Left ventricle myocardium inferior (tissue), 1 donor: ENCODE results near the gene RPS25. TPM values are rescaled to one million over a fixed set of nuclear protein-coding genes. Genes with fewer than 3 reads are reported as not detected.
"Not testable (repeated sequence)": the region's sequence is repeated elsewhere in the genome, so short reads cannot be mapped to it uniquely, and the experiment has no call there.

ENCODE experiments used
- DNase-seq: peaks from one replicate; pipeline ENCODE4 v3.0.0-alpha.2; 2020
- H3K27ac ChIP-seq: fragments of 200-600 bp; replicated peaks from 2 replicates; pipeline ENCODE4 v1.8.0; 2021
- H3K27me3 ChIP-seq: fragments of 200-600 bp; 2 replicates; pipeline ENCODE4 v1.8.0; 2021; ENCODE audit warnings: low read depth
- H3K36me3 ChIP-seq: fragments of 200-600 bp; 2 replicates; pipeline ENCODE4 v1.8.0; 2021
- H3K4me1 ChIP-seq: fragments of 200-600 bp; 2 replicates; pipeline ENCODE4 v1.8.0; 2021
- H3K4me3 ChIP-seq: fragments of 200-600 bp; 2 replicates; pipeline ENCODE4 v1.8.0; 2021; ENCODE audit warnings: mild to moderate bottlenecking, moderate library complexity
- H3K9me3 ChIP-seq: fragments of 200-600 bp; replicated peaks from 2 replicates; pipeline ENCODE4 v1.8.0; 2021
- intact Hi-C: fragments of 100-400 bp; cut with micrococcal nuclease; formaldehyde crosslinking; loops from one replicate; pipeline ENCODE4 v1.11.0; 2022
- total RNA-seq: library from RNA; stranded (reverse); fragmentation: NEBNext Ultra II Directional; extraction: Animal tissue kit (Norgen Biotek cat#: 25700); gene quantifications from one replicate; pipeline ENCODE4 v1.2.1, GENCODE V29; 2021
- TF ChIP-seq, protein P1 (sequence below): fragments of 200-600 bp; IDR thresholded peaks from 2 replicates; pipeline ENCODE4 v1.8.0; 2021; ENCODE audit warnings: antibody characterized with exemption, mild to moderate bottlenecking, borderline replicate concordance
- donor health status: DM: no; HTN: yes; CAD: no; lungs with severe emphysema.

RPS25 gene
- total RNA-seq, 1 donor from 2014 or later, result 767 TPM

DNA sequence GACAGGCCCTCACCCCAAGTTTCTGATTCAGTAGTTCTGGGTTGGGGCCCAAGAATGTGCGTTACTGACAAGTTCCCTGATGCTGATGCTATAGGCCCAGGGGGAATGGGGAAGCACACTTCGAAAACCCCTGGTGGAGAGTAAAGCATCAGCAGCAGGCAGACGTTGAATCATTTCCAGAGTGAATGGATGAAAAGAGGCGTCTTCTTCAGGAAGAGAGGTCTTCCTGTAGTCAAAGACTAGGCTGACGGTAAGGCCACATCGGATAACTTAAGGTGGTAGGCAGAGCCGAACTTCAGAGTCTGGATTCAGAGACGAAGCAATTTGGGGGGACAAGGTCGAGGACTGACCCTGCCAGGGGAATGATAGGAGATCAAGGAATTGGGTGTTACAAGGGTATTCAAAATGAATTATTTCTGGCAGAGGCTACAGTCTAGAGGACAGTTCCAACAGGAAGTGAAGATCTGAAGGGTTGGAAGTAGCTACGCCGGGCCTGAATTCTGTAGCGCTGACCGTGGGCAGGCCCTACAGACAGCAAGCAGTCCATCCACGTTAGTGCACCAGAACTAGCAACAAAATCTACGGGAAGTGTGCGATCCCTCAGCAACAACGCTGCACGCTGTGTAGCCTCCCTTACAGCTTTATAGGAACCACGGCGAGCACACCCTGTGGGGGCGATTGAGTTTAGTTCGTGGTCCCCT lies 21.1 kb downstream of the RPS25 start:
- peaks cover 32% of the 10 kb centered on the region for H3K36me3 ChIP-seq
- intact Hi-C loops, result no loop called here
- TF ChIP-seq, protein P1, sequence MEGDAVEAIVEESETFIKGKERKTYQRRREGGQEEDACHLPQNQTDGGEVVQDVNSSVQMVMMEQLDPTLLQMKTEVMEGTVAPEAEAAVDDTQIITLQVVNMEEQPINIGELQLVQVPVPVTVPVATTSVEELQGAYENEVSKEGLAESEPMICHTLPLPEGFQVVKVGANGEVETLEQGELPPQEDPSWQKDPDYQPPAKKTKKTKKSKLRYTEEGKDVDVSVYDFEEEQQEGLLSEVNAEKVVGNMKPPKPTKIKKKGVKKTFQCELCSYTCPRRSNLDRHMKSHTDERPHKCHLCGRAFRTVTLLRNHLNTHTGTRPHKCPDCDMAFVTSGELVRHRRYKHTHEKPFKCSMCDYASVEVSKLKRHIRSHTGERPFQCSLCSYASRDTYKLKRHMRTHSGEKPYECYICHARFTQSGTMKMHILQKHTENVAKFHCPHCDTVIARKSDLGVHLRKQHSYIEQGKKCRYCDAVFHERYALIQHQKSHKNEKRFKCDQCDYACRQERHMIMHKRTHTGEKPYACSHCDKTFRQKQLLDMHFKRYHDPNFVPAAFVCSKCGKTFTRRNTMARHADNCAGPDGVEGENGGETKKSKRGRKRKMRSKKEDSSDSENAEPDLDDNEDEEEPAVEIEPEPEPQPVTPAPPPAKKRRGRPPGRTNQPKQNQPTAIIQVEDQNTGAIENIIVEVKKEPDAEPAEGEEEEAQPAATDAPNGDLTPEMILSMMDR, result peak; percentile 16
- no peak for DNase-seq
- peak overlapping the region; percentile 90 for H3K27ac ChIP-seq
- peaks cover 36% of the 10 kb centered on the region for H3K4me1 ChIP-seq
- peak overlapping the region; percentile 99 for H3K4me3 ChIP-seq
- H3K9me3 ChIP-seq, result no peaks in the 10 kb centered on the region
- no peaks in the 10 kb centered on the region for H3K27me3 ChIP-seq

DNA sequence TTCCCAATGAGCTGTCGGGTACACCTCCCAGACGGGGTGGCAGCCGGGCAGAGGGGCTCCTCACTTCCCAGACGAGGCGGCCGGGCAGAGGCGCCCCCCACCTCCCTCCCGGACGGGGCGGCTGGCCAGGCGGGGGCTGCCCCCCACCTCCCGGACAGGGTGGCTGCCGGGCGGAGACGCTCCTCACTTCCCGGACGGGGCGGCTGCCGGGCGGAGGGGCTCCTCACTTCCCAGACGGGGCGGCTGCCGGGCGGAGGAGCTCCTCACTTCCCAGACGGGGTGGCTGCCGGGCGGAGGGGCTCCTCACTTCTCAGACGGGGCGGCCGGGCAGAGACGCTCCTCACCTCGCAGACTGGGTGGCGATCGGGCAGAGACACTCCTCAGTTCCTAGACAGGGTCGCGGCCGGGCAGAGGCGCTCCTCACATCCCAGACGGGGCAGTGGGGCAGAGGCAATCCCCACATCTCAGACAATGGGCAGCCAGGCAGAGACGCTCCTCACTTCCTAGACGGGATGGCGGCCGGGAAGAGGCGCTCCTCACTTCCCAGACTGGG lies 26.6 kb downstream of the RPS25 start:
- H3K27me3 ChIP-seq, H3K36me3 ChIP-seq, H3K4me3 ChIP-seq, intact Hi-C loops, DNase-seq, H3K27ac ChIP-seq, H3K4me1 ChIP-seq, H3K9me3 ChIP-seq: not testable (repeated sequence)

DNA sequence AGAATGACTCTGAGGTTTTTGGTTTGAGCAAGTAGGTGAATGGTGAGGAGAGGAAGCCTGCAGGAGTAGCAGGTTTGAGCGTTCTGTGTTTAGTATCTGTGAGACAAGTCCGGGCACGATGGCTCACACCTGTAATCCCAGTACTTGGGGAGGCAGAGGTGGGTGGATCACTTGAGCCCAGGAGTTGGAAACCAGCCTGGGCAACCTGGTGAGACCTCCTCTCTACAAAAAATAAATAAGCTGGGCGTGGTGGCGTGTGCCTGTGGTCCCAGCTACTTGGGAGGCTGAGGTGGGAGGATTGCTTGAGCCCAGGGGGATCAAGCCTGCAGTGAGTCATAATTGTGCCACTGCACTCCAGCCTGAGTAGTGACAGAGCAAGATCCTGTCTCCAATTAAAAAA lies 29.9 kb downstream of the RPS25 start:
- H3K9me3 ChIP-seq, result no peaks in the 10 kb centered on the region
- H3K4me1 ChIP-seq, result no peaks in the 10 kb centered on the region
- TF ChIP-seq, protein P1, result no peak
- H3K27me3 ChIP-seq, result no peaks in the 10 kb centered on the region
- H3K4me3 ChIP-seq, result no peak overlapping the region
- H3K27ac ChIP-seq, result no peak overlapping the region
- intact Hi-C loops, result no loop called here
- no peaks in the 10 kb centered on the region for H3K36me3 ChIP-seq
- no peak for DNase-seq

DNA sequence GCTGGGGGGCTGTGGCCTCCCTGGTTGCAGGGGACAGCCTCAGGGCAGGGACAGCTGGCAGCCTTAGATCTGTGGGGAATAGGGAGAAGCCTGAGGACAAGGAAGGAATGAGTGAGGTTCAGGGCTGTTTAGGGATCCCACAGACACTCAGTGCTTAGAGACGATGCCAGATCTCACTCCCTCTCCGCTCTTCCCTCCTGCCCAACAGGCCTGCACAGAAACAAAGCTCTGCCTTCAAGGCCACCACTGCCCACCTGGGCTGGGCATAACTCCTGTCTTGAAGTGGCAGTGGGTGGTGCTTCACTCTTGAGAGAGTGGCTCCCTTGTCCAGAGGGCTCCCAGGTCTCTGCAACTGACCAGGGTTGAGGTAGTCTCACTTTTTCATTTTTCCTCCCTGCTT lies 33.3 kb downstream of the RPS25 start:
- Histone ChIP-seq H3K4me1 (peaks cover 8% of the 10 kb centered on the region), H3K36me3 (no peaks in the 10 kb centered on the region), H3K27ac (no peak overlapping the region), H3K27me3 (no peaks in the 10 kb centered on the region), H3K4me3 (no peak overlapping the region), H3K9me3 (no peaks in the 10 kb centered on the region)
- intact Hi-C loops, result no loop called here
- TF ChIP-seq, protein P1, result no peak
- DNase-seq, result no peak

DNA sequence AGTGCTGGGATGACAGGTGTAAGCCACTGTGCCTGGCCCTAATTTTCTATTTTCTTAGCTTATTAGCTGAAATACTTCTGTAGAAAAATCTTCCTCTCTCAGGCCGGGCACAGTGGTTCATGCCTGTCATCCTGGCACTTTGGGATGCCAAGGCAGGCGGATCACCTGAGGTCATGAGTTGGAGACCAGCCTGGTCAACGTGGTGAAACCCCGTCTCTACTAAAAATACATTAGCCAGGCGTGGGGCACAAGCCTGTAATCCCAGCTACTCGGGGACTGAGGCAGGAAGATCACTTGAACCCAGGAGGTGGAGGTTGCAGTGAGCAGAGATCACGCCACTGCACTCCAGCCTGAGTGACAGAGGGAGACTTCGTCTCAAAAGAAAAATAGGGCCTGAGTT lies 33.8 kb downstream of the RPS25 start:
- H3K4me3 ChIP-seq, H3K4me1 ChIP-seq, H3K27ac ChIP-seq, H3K9me3 ChIP-seq, H3K36me3 ChIP-seq, intact Hi-C loops, DNase-seq, H3K27me3 ChIP-seq: not testable (repeated sequence)

DNA sequence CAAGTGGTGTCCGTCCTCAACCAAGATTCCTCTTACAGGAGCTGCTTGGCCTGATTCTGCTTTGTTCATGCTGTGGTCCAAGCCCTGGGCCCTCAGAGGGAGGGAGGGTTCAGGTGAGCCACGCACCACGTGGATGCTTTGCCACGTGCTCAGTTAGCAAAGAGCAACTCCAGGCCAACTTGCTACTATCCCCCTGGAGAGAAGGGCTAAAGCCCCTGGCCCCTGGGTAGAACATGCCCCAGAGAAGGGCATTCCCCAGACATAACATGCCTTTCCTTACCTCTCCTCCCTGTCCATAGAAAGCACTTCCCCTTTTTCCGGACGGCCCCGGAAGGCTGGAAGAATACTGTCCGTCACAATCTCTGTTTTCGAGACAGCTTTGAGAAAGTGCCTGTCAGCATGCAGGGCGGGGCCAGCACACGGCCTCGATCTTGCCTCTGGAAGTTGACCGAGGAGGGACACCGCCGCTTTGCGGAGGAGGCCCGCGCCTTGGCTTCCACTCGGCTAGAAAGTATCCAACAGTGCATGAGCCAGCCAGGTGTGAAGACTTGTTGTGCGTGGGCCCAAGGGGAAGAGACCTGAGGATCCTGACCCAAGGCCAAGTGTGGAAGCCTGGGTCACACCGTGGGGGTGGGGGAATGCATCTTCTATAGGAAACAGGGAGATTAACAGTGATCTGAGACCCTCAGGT lies 37.8 kb downstream of the RPS25 start:
- H3K4me3 ChIP-seq, result peak overlapping the region; percentile 40
- no peaks in the 10 kb centered on the region for H3K36me3 ChIP-seq
- peak; percentile 31 for DNase-seq
- no peaks in the 10 kb centered on the region for H3K27me3 ChIP-seq
- H3K4me1 ChIP-seq, result peaks cover 8% of the 10 kb centered on the region
- TF ChIP-seq, protein P1, result no peak
- intact Hi-C loops, result no loop called here
- no peak overlapping the region for H3K27ac ChIP-seq
- no peaks in the 10 kb centered on the region for H3K9me3 ChIP-seq
